ENCODE results near the gene SASH1. TPM values are rescaled to one million over a fixed set of nuclear protein-coding genes. Genes with fewer than 3 reads are reported as not detected.

SASH1 gene
- total and polyA plus RNA-seq, 2 donors (not counting 3 experiments of a cell fraction or from before 2014, with no cell fraction given) = 18.5 to 103 TPM

GRCh38 chr6:148533309-148534107 is 190.9 kb downstream of the SASH1 start:
- DNase-seq (ENCODE audit: low read depth, low spot score) (no peak), FAIRE-seq (no peak)
- BruUV-seq (replicated peaks) = no TSS peak
- no peaks in the 10 kb centered on the region for H4K20me1 ChIP-seq (replicated peaks; ENCODE audit: control insufficient read depth, extremely low read depth, insufficient read depth, low read length)
- H3K27me3 ChIP-seq (ENCODE audit: control insufficient read depth in 2 of 2, insufficient read depth in 2 of 2, low read length in 2 of 2) = no peaks in the 10 kb centered on the region
- H3K9me3 ChIP-seq (replicated peaks; ENCODE audit: control insufficient read depth, insufficient read depth, low read length) = no peaks in the 10 kb centered on the region
- ChIA-PET CTCF (interaction anchor here (1.3 kb wide), 1 partner anchor 353 kb away, joined by 3 read pairs; no protein-coding TSS in a partner anchor), POLR2A (no interaction called here)
- H3K4me1 ChIP-seq (ENCODE audit: control insufficient read depth, extremely low read depth, insufficient read depth, low read length) = peaks cover 17% of the 10 kb centered on the region
- H3K36me3 ChIP-seq (ENCODE audit: control insufficient read depth in 2 of 2, extremely low read depth in 1 of 2, insufficient read depth in 2 of 2, low read length in 2 of 2) = peaks cover 29 to 58% of the 10 kb centered on the region in 2 experiments
- dilution Hi-C loops (cut with MboI; ENCODE audit: extremely low pct_ligation_motif_present, low sequenced_read_pairs) (no loop called here), intact Hi-C loops (cut with micrococcal nuclease) (no loop called here)
- TF ChIP-seq, protein P1, sequence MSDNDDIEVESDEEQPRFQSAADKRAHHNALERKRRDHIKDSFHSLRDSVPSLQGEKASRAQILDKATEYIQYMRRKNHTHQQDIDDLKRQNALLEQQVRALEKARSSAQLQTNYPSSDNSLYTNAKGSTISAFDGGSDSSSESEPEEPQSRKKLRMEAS (IDR thresholded peaks at IDR 0.05; ENCODE audit: insufficient read depth, insufficient read length) = no peak
- TF ChIP-seq POLR2AphosphoS5 (IDR thresholded peaks at IDR 0.05; ENCODE audit: insufficient read depth, low read depth, low read length) (no peak), GATA2 (IDR thresholded peaks at IDR 0.05; ENCODE audit: insufficient read depth, insufficient read length, low read depth, low read length) (no peak), POLR2A (IDR thresholded peaks at IDR 0.05; ENCODE audit: low read depth, low read length) (no peak), FOS (IDR thresholded peaks at IDR 0.05; ENCODE audit: borderline replicate concordance, insufficient read depth, low read length) (no peak), EZH2 (IDR thresholded peaks at IDR 0.05; ENCODE audit: borderline replicate concordance, low read depth, low read length, severe bottlenecking) (no peak), JUN (IDR thresholded peaks at IDR 0.05; ENCODE audit: borderline replicate concordance, insufficient read depth, insufficient read length, low read depth) (no peak), MYC (IDR thresholded peaks at IDR 0.05; ENCODE audit: low read depth, low read length) (no peak)
- TF ChIP-seq, protein P2, sequence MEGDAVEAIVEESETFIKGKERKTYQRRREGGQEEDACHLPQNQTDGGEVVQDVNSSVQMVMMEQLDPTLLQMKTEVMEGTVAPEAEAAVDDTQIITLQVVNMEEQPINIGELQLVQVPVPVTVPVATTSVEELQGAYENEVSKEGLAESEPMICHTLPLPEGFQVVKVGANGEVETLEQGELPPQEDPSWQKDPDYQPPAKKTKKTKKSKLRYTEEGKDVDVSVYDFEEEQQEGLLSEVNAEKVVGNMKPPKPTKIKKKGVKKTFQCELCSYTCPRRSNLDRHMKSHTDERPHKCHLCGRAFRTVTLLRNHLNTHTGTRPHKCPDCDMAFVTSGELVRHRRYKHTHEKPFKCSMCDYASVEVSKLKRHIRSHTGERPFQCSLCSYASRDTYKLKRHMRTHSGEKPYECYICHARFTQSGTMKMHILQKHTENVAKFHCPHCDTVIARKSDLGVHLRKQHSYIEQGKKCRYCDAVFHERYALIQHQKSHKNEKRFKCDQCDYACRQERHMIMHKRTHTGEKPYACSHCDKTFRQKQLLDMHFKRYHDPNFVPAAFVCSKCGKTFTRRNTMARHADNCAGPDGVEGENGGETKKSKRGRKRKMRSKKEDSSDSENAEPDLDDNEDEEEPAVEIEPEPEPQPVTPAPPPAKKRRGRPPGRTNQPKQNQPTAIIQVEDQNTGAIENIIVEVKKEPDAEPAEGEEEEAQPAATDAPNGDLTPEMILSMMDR (IDR thresholded peaks at IDR 0.05; ENCODE audit: extremely low read depth in 1 of 2, insufficient read depth in 1 of 2, low read depth in 1 of 2, low read length in 2 of 2) = no peak
- H3K9me1 ChIP-seq (replicated peaks; ENCODE audit: control insufficient read depth, extremely low read depth, insufficient read depth, low read length) = no peaks in the 10 kb centered on the region
- H3K4me2 ChIP-seq (ENCODE audit: insufficient read depth, low read length) = no peak overlapping the region
- H3K9ac ChIP-seq (replicated peaks; ENCODE audit: extremely low read depth, insufficient read depth, low read length) = no peak overlapping the region
- no peak overlapping the region for H2AFZ ChIP-seq (ENCODE audit: low read depth, low read length)
- peaks cover 3% of the 10 kb centered on the region for H3K79me2 ChIP-seq (ENCODE audit: control insufficient read depth, insufficient read depth, low read length)
- no peak overlapping the region for H3K27ac ChIP-seq (ENCODE audit: insufficient read depth, low read depth, low read length)
- no peak overlapping the region for H3K4me3 ChIP-seq (replicated peaks in 1 of 3; ENCODE audit: insufficient read depth in 1 of 3, low read depth in 1 of 3, low read length in 3 of 3)

All from endothelial cell of umbilical vein (primary cell).